Measurements from ENCODE around the gene WNK1. TPM values are rescaled to one million over a fixed set of nuclear protein-coding genes. Genes with fewer than 3 reads are reported as not detected.

WNK1 gene
- polyA plus RNA-seq, 1 donor from 2014 or later, result 25.9 TPM

- H2AFZ ChIP-seq (ENCODE audit: low read depth, low read length), result no peak overlapping the region
- no peaks in the 10 kb centered on the region for H3K36me3 ChIP-seq (ENCODE audit: insufficient read depth, low read length)
- H3K79me2 ChIP-seq (replicated peaks; ENCODE audit: insufficient read depth, low read length), result no peaks in the 10 kb centered on the region
- H3F3A ChIP-seq (ENCODE audit: insufficient read depth, low read length, poor library complexity, severe bottlenecking), result no peaks in the 10 kb centered on the region
- H3K9me2 ChIP-seq (ENCODE audit: insufficient read depth, low read length), result no peaks in the 10 kb centered on the region
- H3K27ac ChIP-seq (ENCODE audit: low read length), result no peak overlapping the region
- H4K20me1 ChIP-seq (ENCODE audit: insufficient read depth), result no peaks in the 10 kb centered on the region
- TF ChIP-seq SMC3 (conservative IDR thresholded peaks at IDR 0.05; ENCODE audit: poor library complexity), result no peak
- H3K27me3 ChIP-seq (ENCODE audit: insufficient read depth, low read depth, low read length), result no peaks in the 10 kb centered on the region
- no peak overlapping the region for H3K4me2 ChIP-seq (ENCODE audit: low read length)
- no peak overlapping the region for H3K9ac ChIP-seq (ENCODE audit: low read length)
- H3K9me3 ChIP-seq (ENCODE audit: low read length), result no peaks in the 10 kb centered on the region
- no peak overlapping the region for H3K4me3 ChIP-seq (ENCODE audit: low read length)
These were observed 206.3 kb downstream of the WNK1 start for GRCh38 chr12:958588-959123.

Small RNAs within 50 kb of the gene (small RNA-seq; reads per million reads assigned to genes)
- 0 to 1.1 (median 0.13) reads per million in 3 experiments for gene RNU4ATAC16P

Other genes starting within 250 kb of the WNK1 start
- not detected in 2 replicates for gene NINJ2, start 89.1 kb upstream of the WNK1 start, polyA plus RNA-seq
- 25.5 and 26.9 TPM in 2 replicates for gene RAD52, start 197.1 kb downstream of the WNK1 start, polyA plus RNA-seq
- gene ERC1, start 238.6 kb downstream of the WNK1 start, polyA plus RNA-seq, result 7.1 and 10.7 TPM in 2 replicates